ENCODE results near the gene CRYGD.
"Not testable (repeated sequence)": the region's sequence is repeated elsewhere in the genome, so short reads cannot be mapped to it uniquely, and the experiment has no call there.

Gene CRYGD

DNA sequence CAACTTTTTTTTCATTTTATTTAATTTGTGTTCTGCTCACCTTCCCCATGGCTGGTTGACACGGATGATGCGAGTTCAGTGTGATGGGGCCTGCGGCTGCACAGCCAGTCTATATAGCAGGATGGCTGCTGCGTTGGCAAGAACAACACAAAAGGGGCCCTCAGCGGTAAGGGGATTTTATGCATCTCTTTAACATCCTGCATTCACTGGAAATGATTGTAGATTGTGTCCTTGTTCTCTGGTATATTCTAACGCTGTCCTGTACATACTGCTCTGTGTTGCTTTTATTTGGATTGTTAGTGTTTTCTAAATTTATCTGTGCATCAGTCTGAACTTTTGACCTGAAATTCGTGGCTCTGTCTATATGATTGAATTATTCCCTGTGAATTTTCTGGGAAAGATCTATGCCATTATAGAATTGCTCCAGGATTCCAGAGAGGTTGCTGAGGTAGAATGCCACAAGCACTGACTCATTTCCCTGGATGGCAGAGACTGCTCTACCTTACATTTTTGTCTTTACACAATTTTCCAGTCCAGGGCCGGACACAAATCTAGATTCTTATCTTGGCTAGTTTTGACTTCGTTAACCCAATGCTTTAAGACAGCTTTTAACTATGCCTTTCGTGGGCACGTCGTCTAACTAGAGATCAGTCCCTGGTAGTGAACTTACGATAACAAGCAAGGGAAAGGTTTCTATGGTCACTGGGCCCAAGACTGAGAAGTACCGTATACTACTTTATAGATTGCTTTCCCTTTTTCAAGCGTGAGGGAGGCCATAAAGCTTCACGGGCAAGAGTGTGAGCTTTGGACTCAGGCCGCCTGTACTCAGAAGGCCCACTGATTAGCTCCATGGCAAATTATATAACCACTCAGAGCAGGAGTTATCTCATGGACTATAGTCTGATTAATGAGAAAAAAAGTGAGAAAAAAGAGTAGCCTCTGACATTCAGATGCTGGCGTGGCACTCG lies 5.7 kb upstream of the CRYGD start, which contains the start of gene CRYGC:
TSS of gene CRYGC (minus strand) at position 85 of the 968 bp plus-strand sequence. CDS start at position 49, 36 bp downstream.
- no peak for DNase-seq (ENCODE audit: low spot score)

- DNase-seq (ENCODE audit: low spot score): no peak
Observed at GRCh38 chr2:208128136-208128535, 3.8 kb upstream of the CRYGD start.

DNA sequence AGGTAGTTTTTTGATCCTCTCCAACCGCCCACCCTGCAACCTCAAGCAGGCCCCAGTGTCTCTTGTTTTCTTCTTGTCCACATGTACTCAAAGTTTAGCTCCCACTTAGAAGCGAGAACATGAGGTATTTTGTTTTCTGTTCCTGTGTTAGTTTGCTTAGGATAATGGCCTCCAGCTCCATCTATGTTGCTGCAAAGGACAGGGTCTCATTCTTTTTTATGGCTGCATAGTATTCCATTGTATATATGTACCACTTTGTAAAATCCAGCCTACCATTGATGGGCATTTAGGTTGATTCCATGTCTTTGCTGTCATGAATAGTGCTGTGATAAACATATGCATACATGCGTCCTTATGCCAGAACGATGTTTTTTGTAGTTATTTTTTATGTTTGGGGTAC lies 2.8 kb upstream of the CRYGD start:
- no peak for DNase-seq (ENCODE audit: low spot score)

DNA sequence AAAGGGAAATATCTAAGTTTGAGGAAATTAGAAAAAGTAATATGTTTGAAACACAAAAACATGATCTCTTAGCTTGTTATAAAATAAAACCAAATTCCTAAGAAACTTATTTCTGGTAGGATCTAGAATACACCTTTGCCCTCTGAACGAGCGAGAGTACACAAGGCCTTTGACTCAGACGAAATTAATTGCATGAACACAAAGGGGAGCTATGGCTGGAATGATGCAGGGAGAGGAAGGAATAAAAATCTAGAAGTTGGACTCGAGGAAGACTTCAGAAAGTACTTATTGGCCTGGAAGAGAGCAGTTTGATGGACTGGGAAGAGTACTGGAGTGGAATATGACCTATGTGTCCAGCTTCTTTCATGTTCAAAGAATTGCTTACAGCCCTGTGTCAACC lies 927 bp upstream of the CRYGD start:
- no peak for DNase-seq (ENCODE audit: low spot score)

GRCh38 chr2:208122248-208122647 lies 2.1 kb downstream of the CRYGD start:
- no peak for DNase-seq (ENCODE audit: low spot score)

DNA sequence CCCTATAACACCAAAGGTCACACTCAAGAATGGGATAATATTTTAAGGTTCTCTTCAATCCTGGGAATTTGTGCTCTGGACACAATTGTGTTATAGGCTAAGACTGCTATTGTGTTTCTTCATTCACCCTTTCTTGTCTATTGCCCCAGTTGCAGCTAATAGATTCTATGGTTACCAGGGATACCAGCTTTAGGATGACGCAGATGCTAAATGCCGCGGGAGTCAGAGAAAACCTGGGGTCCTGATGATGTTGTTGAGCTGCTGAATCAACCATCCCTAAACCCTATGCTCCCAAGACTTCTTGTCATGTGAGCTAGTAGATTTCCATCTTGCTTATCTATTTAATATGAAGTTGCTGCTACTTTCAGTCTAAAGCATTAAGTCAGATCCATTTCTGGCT lies 5.4 kb downstream of the CRYGD start:
- no peak for DNase-seq (ENCODE audit: low spot score)

GRCh38 chr2:208117390-208117789 lies 6.9 kb downstream of the CRYGD start:
- DNase-seq (ENCODE audit: low spot score): not testable (repeated sequence)

GRCh38 chr2:208112969-208113368 lies 11.4 kb downstream of the CRYGD start:
- DNase-seq (ENCODE audit: low spot score): no peak

- DNase-seq (ENCODE audit: low spot score): not testable (repeated sequence)
Observed at GRCh38 chr2:208112273-208112745, 12.0 kb downstream of the CRYGD start.

GRCh38 chr2:208103616-208104015 lies 20.7 kb downstream of the CRYGD start:
- no peak for DNase-seq (ENCODE audit: low spot score)

GRCh38 chr2:208101716-208102631 lies 22.4 kb downstream of the CRYGD start:
- peak; percentile 44 for DNase-seq (ENCODE audit: low spot score)

- DNase-seq (ENCODE audit: low spot score): no peak
Observed at GRCh38 chr2:208099682-208100470, 24.4 kb downstream of the CRYGD start.

- DNase-seq (ENCODE audit: low spot score): not testable (repeated sequence)
Observed at GRCh38 chr2:208098701-208099100, 25.6 kb downstream of the CRYGD start.

DNA sequence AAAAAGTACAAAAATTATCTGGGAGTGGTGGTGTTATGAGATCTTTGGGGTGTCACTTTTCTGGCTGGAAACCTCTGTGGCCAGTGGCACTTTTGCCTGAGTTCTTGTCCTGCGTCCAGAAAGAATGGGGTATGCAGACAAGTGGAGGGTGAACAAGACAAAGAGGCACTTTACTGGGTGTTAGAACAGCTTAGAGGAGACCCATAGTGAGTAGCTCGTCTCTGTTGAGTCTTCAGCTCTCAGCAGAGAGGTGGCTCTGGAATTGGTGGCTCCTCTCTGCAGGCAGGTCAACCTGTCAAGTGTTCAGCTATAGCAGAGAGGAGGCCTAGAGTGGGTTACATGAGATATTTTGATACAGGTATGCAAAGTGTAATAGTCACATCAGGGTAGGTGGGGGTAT lies 26.1 kb downstream of the CRYGD start:
- DNase-seq (ENCODE audit: low spot score): no peak

DNA sequence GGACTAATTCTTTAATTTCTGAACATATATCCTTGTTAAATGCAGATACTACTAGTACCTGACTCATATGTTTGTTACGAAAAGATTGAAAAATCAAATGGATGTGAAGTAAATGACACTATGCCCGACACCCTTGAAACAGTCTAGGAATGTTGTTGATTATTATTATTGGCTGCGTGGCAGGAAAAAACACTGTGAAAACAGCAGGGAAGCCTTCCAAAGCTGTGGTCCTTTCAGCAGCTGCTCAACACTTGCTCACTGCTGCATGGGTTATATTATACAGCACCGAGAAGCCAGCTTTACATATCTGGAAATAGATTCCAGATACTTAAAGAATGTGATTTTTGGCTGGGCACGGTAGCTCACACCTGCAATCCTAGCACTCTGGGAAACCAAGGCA lies 26.5 kb downstream of the CRYGD start:
- DNase-seq (ENCODE audit: low spot score): peak; percentile 76

- no peak for DNase-seq (ENCODE audit: low spot score)
Observed at GRCh38 chr2:208097313-208097712, 27.0 kb downstream of the CRYGD start.

DNA sequence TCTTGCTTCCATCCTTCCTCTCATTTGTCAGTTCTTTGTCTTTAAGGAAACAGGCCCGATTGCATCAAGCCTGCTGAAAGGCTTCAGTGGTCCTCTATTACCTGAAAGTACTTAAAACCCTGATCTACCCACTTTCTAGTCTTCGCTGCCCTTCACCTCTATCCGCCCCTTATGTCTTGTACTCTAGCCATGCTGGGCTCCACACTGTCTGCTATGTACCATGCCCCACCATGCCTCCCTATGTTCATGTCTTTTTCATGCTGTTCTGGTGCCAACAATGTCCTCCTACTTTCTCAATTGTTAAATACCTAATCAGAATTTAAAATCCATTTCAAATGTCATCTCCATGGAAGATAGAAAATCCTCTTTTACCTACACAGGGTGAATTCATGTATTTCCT lies 28.2 kb downstream of the CRYGD start:
- no peak for DNase-seq (ENCODE audit: low spot score)

DNA sequence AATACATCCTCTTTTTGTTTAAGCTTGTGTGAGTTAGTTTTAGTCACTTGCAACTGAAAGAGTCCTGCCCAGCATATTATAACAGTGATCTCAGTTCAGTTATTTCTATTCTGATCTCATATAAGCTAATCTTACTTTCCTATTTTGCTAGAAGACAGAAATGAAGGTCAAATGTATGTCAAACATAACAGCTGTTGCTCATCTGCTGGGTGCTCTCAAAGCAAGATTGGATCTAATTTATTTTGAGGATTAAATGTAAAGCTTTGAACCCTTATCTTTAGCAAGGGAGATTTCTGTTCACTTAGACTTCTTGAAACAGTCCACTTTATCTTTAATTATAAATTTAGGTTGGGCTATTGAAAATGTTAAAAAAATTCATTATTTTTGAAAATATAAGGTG lies 31.2 kb downstream of the CRYGD start:
- no peak for DNase-seq (ENCODE audit: low spot score)

DNA sequence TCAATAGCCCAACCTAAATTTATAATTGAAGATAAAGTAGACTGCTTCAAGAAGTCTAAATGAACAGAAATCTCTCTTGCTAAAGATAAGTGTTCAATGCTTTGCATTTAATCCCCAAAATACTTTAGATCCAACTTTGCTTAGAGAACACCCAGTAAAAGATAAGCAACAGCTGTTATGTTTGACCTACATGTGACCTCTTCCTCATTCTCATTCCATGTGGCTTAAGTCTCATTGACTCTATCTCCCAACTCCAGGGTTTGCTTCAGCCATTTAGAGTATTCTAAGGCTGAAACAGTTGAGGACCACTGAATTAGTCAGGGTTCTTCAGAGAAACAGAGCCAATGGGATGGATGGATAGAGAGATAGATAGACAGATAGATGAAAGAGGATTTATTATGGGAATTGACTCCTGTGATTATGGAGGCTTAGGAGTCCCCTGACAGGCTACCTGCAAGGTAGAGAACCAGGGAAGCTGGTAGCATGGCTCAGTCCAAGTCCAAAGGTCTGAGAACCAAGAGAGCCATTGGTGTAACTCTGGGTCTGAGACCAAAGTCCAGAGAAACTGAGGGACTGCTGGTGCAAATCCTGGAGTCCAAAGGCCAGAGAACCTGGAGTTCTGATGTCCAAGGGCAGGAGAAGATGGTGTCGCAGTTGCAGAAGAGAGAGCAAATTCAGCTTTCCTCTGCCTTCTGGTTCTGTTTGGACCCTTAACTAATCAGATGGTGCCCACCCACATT lies 32.1 kb downstream of the CRYGD start:
- DNase-seq (ENCODE audit: low spot score): no peak

GRCh38 chr2:208090420-208090819 lies 33.9 kb downstream of the CRYGD start:
- no peak for DNase-seq (ENCODE audit: low spot score)

GRCh38 chr2:208086029-208086428 lies 38.3 kb downstream of the CRYGD start:
- no peak for DNase-seq (ENCODE audit: low spot score)

All from AG20443 (cell line).